Neural cell (in vitro differentiated cells): ENCODE data around the gene PFKFB4. TPM values are rescaled to one million over a fixed set of nuclear protein-coding genes. Genes with fewer than 3 reads are reported as not detected.
"Not testable (repeated sequence)": the region's sequence is repeated elsewhere in the genome, so short reads cannot be mapped to it uniquely, and the experiment has no call there.

Experiments
- H2AFZ ChIP-seq: fragments of 200-600, 300-800 bp; sonication (generic), shearing (Covaris generic); 2 replicates; pipeline ENCODE4 v1.6.0; 2014; ENCODE audit warnings: low read depth, mild to moderate bottlenecking, antibody characterized with exemption, low read length, moderate library complexity
- H3F3A ChIP-seq: fragments of 200-600 bp; shearing (Covaris generic); 2 replicates; pipeline ENCODE4 v1.6.1; 2016; ENCODE audit warnings: mild to moderate bottlenecking, moderate library complexity, mixed read lengths, antibody characterized with exemption, low read length; ENCODE audit not compliant: insufficient read depth, poor library complexity, severe bottlenecking
- H3K27ac ChIP-seq: fragments of 200-600, 300-800 bp; sonication (generic), shearing (Covaris generic); 2 replicates; pipeline ENCODE4 v1.5.1; 2014; ENCODE audit warnings: mild to moderate bottlenecking, low read length, moderate library complexity
- H3K27me3 ChIP-seq: fragments of 300-800, 200-600 bp; sonication (generic), shearing (Covaris generic); 2 replicates; pipeline ENCODE4 v1.6.0; 2014; ENCODE audit warnings: mild to moderate bottlenecking, low read depth, low read length, moderate library complexity; ENCODE audit not compliant: insufficient read depth
- H3K36me3 ChIP-seq: fragments of 300-800, 200-600 bp; sonication (generic), shearing (Covaris generic); 2 replicates; pipeline ENCODE4 v1.5.1; 2014; ENCODE audit warnings: mild to moderate bottlenecking, antibody characterized with exemption, low read length, moderate library complexity; ENCODE audit not compliant: insufficient read depth
- H3K4me2 ChIP-seq: fragments of 300-800, 200-600 bp; sonication (generic), shearing (Covaris generic); 2 replicates; pipeline ENCODE4 v1.6.0; 2014; ENCODE audit warnings: mild to moderate bottlenecking, low read length
- H3K4me3 ChIP-seq: fragments of 300-800, 200-600 bp; sonication (generic), shearing (Covaris generic); 2 replicates; pipeline ENCODE4 v1.5.1; 2014; ENCODE audit warnings: mild to moderate bottlenecking, low read length, moderate library complexity
- H3K79me2 ChIP-seq: fragments of 200-600 bp; shearing (Covaris generic); replicated peaks from 2 replicates; pipeline ENCODE4 v1.6.0; 2014; ENCODE audit warnings: mild to moderate bottlenecking, low read length, moderate library complexity; ENCODE audit not compliant: insufficient read depth
- H3K9ac ChIP-seq: fragments of 300-800, 200-600 bp; sonication (generic), shearing (Covaris generic); 2 replicates; pipeline ENCODE4 v1.6.1; 2016; ENCODE audit warnings: mild to moderate bottlenecking, low read length, mixed read lengths
- H3K9me2 ChIP-seq: fragments of 200-600 bp; shearing (Covaris generic); 2 replicates; pipeline ENCODE4 v1.6.1; 2016; ENCODE audit warnings: mild to moderate bottlenecking, low read length, mixed read lengths; ENCODE audit not compliant: insufficient read depth
- H3K9me3 ChIP-seq: fragments of 200-600, 300-800 bp; sonication (generic), shearing (Covaris generic); 2 replicates; pipeline ENCODE4 v1.6.1; 2016; ENCODE audit warnings: mild to moderate bottlenecking, mixed run types, low read length, moderate library complexity, mixed read lengths
- H4K20me1 ChIP-seq: fragments of 200-600 bp; shearing (Covaris generic); 2 replicates; pipeline ENCODE4 v1.6.1; 2016; ENCODE audit warnings: mild to moderate bottlenecking, mixed run types; ENCODE audit not compliant: insufficient read depth
- CTCF ChIP-seq: fragments of 450-650 bp; IDR thresholded peaks from 2 replicates; pipeline ENCODE4 v1.5.1; 2014; ENCODE audit warnings: antibody characterized with exemption, mild to moderate bottlenecking, moderate library complexity; ENCODE audit not compliant: poor library complexity, severe bottlenecking
- EP300 ChIP-seq: fragments of 450-650 bp; conservative IDR thresholded peaks from 2 replicates; pipeline ENCODE4 v1.6.1; 2014; ENCODE audit warnings: antibody characterized with exemption, mild to moderate bottlenecking, moderate library complexity; ENCODE audit not compliant: poor library complexity, severe bottlenecking
- EZH2 ChIP-seq: fragments of 200-600, 300-800 bp; shearing (Covaris generic), sonication (generic); IDR thresholded peaks from 2 replicates; pipeline ENCODE4 v1.6.1; 2014; ENCODE audit warnings: antibody characterized with exemption, low read length, borderline replicate concordance, mild to moderate bottlenecking; ENCODE audit not compliant: insufficient read depth, poor library complexity, severe bottlenecking
- MXI1 ChIP-seq: fragments of 450-650 bp; conservative IDR thresholded peaks from 2 replicates; pipeline ENCODE4 v1.6.1; 2014; ENCODE audit warnings: antibody characterized with exemption, mild to moderate bottlenecking; ENCODE audit not compliant: poor library complexity, severe bottlenecking
- POLR2AphosphoS5 ChIP-seq: IDR thresholded peaks from 2 replicates; pipeline ENCODE4 v1.6.1; 2012
- RAD21 ChIP-seq: fragments of 450-650 bp; conservative IDR thresholded peaks from 2 replicates; pipeline ENCODE4 v1.6.1; 2014; ENCODE audit warnings: antibody characterized with exemption, mild to moderate bottlenecking, moderate library complexity
- REST ChIP-seq: IDR thresholded peaks from 2 replicates; pipeline ENCODE4 v1.6.1; 2012; ENCODE audit warnings: borderline replicate concordance
- SMC3 ChIP-seq: fragments of 450-650 bp; conservative IDR thresholded peaks from 2 replicates; pipeline ENCODE4 v1.6.1; 2014; ENCODE audit warnings: antibody characterized with exemption, mild to moderate bottlenecking, moderate library complexity; ENCODE audit not compliant: poor library complexity
- TAF1 ChIP-seq: IDR thresholded peaks from 2 replicates; pipeline ENCODE4 v1.6.1; 2012; ENCODE audit warnings: low read depth
- polyA plus RNA-seq: library from polyadenylated mRNA; depleted of rRNA; stranded (reverse); fragments of >200 nt; gene quantifications from 2 replicates; pipeline ENCODE4 v1.2.3, GENCODE V29; 2014

The PFKFB4 gene
- polyA plus RNA-seq, 1 donor from 2014 or later = 29.4 TPM

GRCh38 chr3:48492461-48493202, 64.0 kb downstream of the PFKFB4 start:
- TF ChIP-seq REST (no peak), TAF1 (no peak), POLR2AphosphoS5 (no peak)
- Histone ChIP-seq H3K4me3 (no peak overlapping the region), H3K27me3 (no peaks in the 10 kb centered on the region), H3K9me3 (no peaks in the 10 kb centered on the region), H3F3A (no peaks in the 10 kb centered on the region), H3K27ac (no peak overlapping the region), H3K9ac (no peak overlapping the region), H3K36me3 (no peaks in the 10 kb centered on the region), H4K20me1 (no peaks in the 10 kb centered on the region), H3K79me2 (no peaks in the 10 kb centered on the region), H2AFZ (no peak overlapping the region), H3K4me2 (no peak overlapping the region), H3K9me2 (no peaks in the 10 kb centered on the region)

- Histone ChIP-seq H4K20me1 (no peaks in the 10 kb centered on the region), H3K4me2 (no peak overlapping the region), H3K27ac (no peak overlapping the region), H3K4me3 (no peak overlapping the region), H3K9me3 (no peaks in the 10 kb centered on the region), H3K36me3 (no peaks in the 10 kb centered on the region), H3K79me2 (no peaks in the 10 kb centered on the region), H3K9me2 (no peaks in the 10 kb centered on the region), H3F3A (no peaks in the 10 kb centered on the region), H3K9ac (no peak overlapping the region), H3K27me3 (no peaks in the 10 kb centered on the region), H2AFZ (no peak overlapping the region)
- TF ChIP-seq POLR2AphosphoS5 (no peak), TAF1 (no peak), RAD21 (no peak), MXI1 (no peak), EZH2 (no peak), REST (no peak), EP300 (no peak), CTCF (no peak), SMC3 (no peak)
These were observed 69.7 kb downstream of the PFKFB4 start for GRCh38 chr3:48486952-48487351.

- H3K79me2 ChIP-seq, H3F3A ChIP-seq, H3K9me2 ChIP-seq, H3K4me2 ChIP-seq, H3K4me3 ChIP-seq, H3K27me3 ChIP-seq, H3K9me3 ChIP-seq, H2AFZ ChIP-seq, H3K36me3 ChIP-seq, H3K27ac ChIP-seq, H3K9ac ChIP-seq, H4K20me1 ChIP-seq: not testable (repeated sequence)
These were observed 73.8 kb downstream of the PFKFB4 start for GRCh38 chr3:48482822-48483221.

- H3K4me3 ChIP-seq, H3K79me2 ChIP-seq, H3F3A ChIP-seq, H2AFZ ChIP-seq, H3K27ac ChIP-seq, H3K4me2 ChIP-seq, H4K20me1 ChIP-seq, H3K36me3 ChIP-seq, H3K9me3 ChIP-seq, H3K9ac ChIP-seq, H3K27me3 ChIP-seq, H3K9me2 ChIP-seq: not testable (repeated sequence)
These were observed 75.7 kb downstream of the PFKFB4 start for GRCh38 chr3:48480891-48481290.
